Colonic mucosa (tissue), 4 donors: Measurements from ENCODE around the gene ABLIM1. TPM values are rescaled to one million over a fixed set of nuclear protein-coding genes. Genes with fewer than 3 reads are reported as not detected.

Source experiments
- DNase-seq: peaks from one replicate; pipeline ENCODE4 v3.0.0-alpha.2; 2020
- H3K27ac ChIP-seq: fragments of 200-600 bp; one replicate; pipeline ENCODE4 v1.8.0; 2021
- H3K27me3 ChIP-seq: fragments of 200-600 bp; one replicate; pipeline ENCODE4 v1.8.0; 2021
- H3K36me3 ChIP-seq: fragments of 200-600 bp; one replicate; pipeline ENCODE4 v1.8.0; 2021
- H3K4me1 ChIP-seq: fragments of 200-600 bp; one replicate; pipeline ENCODE4 v1.8.0; 2021; ENCODE audit warnings: mild to moderate bottlenecking
- H3K4me3 ChIP-seq: fragments of 200-600 bp; one replicate; pipeline ENCODE4 v1.8.0; 2021
- H3K9ac ChIP-seq, 2 donors: one replicate each; pipeline ENCODE4 v1.7.0; 2013; ENCODE audit warnings: control low read depth in 2 of 2, low read depth in 2 of 2, low read length in 2 of 2
- H3K9me3 ChIP-seq: fragments of 200-600 bp; one replicate; pipeline ENCODE4 v1.8.0; 2021
- CTCF ChIP-seq: fragments of 200-600 bp; IDR thresholded peaks from one replicate; pipeline ENCODE4 v1.8.0; 2022; ENCODE audit warnings: antibody characterized with exemption, mild to moderate bottlenecking
- intact Hi-C: fragments of 100-400 bp; cut with DNase I; formaldehyde crosslinking; loops from one replicate; pipeline ENCODE4 v1.14.1; 2022
- total RNA-seq, 2 donors: library from RNA; stranded (reverse); fragmentation: NEBNext Ultra II Directional in 1 of 2; extraction: Animal tissue kit (Norgen Biotek cat#: 25700) in 1 of 2; gene quantifications; one replicate each; pipeline ENCODE4 v1.2.1, GENCODE V29; 2021
- donor health status: healthy.
- donor health status: DM: no; HTN: no; CAD: no.
- donor health status: DM: no; HTN: no; CAD: no.

Gene ABLIM1
- total RNA-seq, 2 donors from 2014 or later, result 118 to 131 TPM

GRCh38 chr10:114448897-114449296 lies 209.2 kb downstream of the ABLIM1 start:
- no peak overlapping the region for H3K4me3 ChIP-seq
- H3K9me3 ChIP-seq, result no peaks in the 10 kb centered on the region
- H3K27me3 ChIP-seq, result no peaks in the 10 kb centered on the region
- H3K27ac ChIP-seq, result no peak overlapping the region
- no peak overlapping the region for H3K9ac ChIP-seq
- intact Hi-C loops, result no loop called here
- no peaks in the 10 kb centered on the region for H3K36me3 ChIP-seq
- DNase-seq, result no peak
- no peak for TF ChIP-seq CTCF
- no peaks in the 10 kb centered on the region for H3K4me1 ChIP-seq

- no peak for TF ChIP-seq CTCF
- Histone ChIP-seq H3K4me1 (no peaks in the 10 kb centered on the region), H3K9ac (no peak overlapping the region), H3K27ac (no peak overlapping the region), H3K4me3 (no peak overlapping the region), H3K36me3 (no peaks in the 10 kb centered on the region), H3K27me3 (no peaks in the 10 kb centered on the region), H3K9me3 (no peaks in the 10 kb centered on the region)
- intact Hi-C loops, result no loop called here
- no peak for DNase-seq
These were observed 212.7 kb downstream of the ABLIM1 start for GRCh38 chr10:114445332-114445731.

- Histone ChIP-seq H3K9ac (no peak overlapping the region), H3K27me3 (no peaks in the 10 kb centered on the region), H3K27ac (no peak overlapping the region), H3K4me1 (no peaks in the 10 kb centered on the region), H3K9me3 (no peaks in the 10 kb centered on the region), H3K36me3 (peaks cover under 1% of the 10 kb centered on the region), H3K4me3 (no peak overlapping the region)
- DNase-seq, result no peak
- intact Hi-C loops, result no loop called here
- TF ChIP-seq CTCF, result no peak
These were observed 213.3 kb downstream of the ABLIM1 start for GRCh38 chr10:114444819-114445218.

GRCh38 chr10:114442091-114442630 lies 215.9 kb downstream of the ABLIM1 start:
- intact Hi-C loops, result no loop called here
- Histone ChIP-seq H3K4me3 (no peak overlapping the region), H3K27me3 (no peaks in the 10 kb centered on the region), H3K9ac (no peak overlapping the region), H3K27ac (no peak overlapping the region), H3K36me3 (peaks cover 5% of the 10 kb centered on the region), H3K4me1 (no peaks in the 10 kb centered on the region), H3K9me3 (no peaks in the 10 kb centered on the region)
- DNase-seq, result no peak
- no peak for TF ChIP-seq CTCF

- Histone ChIP-seq H3K4me3 (no peak overlapping the region), H3K36me3 (peaks cover 5% of the 10 kb centered on the region), H3K9ac (no peak overlapping the region), H3K27ac (no peak overlapping the region), H3K4me1 (no peaks in the 10 kb centered on the region), H3K27me3 (no peaks in the 10 kb centered on the region), H3K9me3 (no peaks in the 10 kb centered on the region)
- intact Hi-C loops, result no loop called here
- no peak for TF ChIP-seq CTCF
- no peak for DNase-seq
These were observed 217.0 kb downstream of the ABLIM1 start for GRCh38 chr10:114441107-114441506.
